NCI-H226 (cell line): Measurements from ENCODE around the gene APOL3.
"Not testable (repeated sequence)": the region's sequence is repeated elsewhere in the genome, so short reads cannot be mapped to it uniquely, and the experiment has no call there.

Source experiments
- DNase-seq: peaks from one replicate; pipeline ENCODE4 v3.0.0-alpha.2; 2015

APOL3 gene

GRCh38 chr22:36100134-36100824, 60.3 kb downstream of the APOL3 start:
- no peak for DNase-seq

DNA sequence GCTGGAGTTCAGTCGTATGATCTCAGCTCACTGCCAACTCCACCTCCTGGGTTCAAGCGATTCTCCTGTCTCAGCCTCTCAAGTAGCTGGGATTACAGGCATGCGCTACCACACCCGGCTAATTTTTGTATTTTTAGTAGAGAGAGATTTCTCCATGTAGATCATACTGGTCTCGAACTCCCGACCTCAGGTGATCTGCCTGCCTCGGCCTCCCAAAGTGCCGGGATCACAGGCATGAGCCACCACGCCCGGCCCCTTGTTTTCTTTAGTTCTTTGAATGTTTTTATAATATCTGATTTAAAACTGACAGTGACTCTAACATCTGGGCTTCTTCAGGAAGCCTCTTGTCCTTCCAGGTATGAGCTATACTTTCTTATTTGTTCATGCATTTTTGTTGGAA, 61.0 kb downstream of the APOL3 start:
- DNase-seq, result not testable (repeated sequence)

- no peak for DNase-seq
These were observed 62.7 kb downstream of the APOL3 start for GRCh38 chr22:36097880-36098279.

DNA sequence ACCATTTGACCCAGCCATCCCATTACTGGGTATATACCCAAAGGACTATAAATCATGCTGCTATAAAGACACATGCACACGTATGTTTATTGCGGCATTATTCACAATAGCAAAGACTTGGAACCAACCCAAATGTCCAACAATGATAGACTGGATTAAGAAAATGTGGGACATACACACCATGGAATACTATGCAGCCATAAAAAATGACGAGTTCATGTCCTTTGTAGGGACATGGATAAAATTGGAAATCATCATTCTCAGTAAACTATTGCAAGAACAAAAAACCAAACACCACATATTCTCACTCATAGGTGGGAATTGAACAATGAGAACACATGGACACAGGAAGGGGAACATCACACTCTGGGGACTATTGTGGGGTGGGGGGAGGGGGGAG, 69.8 kb downstream of the APOL3 start:
- not testable (repeated sequence) for DNase-seq
